ENCODE results near the gene DGKB.

DGKB gene

GRCh38 chr7:14902589-14903067 lies at the start of gene DGKB:
DGKB (minus strand) TSS chr7:14902751.
- DNase-seq: no peak

- DNase-seq: no peak
These were observed 47.5 kb upstream of the DGKB start for GRCh38 chr7:14950013-14950412.

GRCh38 chr7:14938181-14938580 lies 35.6 kb upstream of the DGKB start:
- no peak for DNase-seq

DNA sequence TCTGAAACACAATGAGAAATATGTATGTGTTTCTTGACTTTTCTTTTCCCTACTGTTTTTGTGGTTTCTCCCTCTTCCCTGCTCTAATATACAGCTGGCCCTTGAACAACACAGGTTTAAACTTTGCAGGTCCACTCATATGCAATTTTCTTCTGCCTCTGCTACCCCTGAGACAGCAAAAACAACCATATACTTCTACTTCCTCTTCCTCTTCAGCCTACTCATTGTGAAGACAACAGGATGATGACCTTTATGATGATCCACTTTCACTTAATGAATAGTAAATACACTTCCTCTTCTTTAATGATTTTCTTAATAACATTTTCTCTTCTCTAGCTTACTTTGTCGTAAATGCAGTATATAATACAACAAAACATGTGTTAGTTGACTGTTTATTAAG lies 35.0 kb upstream of the DGKB start:
- no peak for DNase-seq

DNA sequence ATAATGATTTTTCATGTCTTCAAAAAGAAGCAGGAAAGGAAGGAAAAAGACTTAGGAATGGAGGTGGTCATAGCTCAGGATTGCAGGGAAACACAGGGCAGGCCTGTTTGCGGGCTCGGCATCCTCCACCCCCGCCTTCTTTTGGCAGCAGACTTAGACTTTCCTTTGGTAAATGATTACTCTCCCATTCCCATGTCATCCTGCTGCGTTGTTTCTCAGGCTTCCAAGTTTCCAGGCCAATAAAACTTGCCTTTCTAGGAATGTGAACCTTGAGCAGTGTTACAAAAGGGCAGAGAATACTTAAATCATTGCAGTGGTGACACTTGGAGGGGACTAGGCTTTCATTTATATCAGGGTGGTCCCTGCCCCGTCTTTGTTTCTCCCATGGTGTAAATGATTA lies 34.0 kb upstream of the DGKB start:
- no peak for DNase-seq

- DNase-seq: no peak
These were observed 32.3 kb upstream of the DGKB start for GRCh38 chr7:14934839-14935238.

- DNase-seq: no peak
These were observed 29.1 kb upstream of the DGKB start for GRCh38 chr7:14931511-14932215.

DNA sequence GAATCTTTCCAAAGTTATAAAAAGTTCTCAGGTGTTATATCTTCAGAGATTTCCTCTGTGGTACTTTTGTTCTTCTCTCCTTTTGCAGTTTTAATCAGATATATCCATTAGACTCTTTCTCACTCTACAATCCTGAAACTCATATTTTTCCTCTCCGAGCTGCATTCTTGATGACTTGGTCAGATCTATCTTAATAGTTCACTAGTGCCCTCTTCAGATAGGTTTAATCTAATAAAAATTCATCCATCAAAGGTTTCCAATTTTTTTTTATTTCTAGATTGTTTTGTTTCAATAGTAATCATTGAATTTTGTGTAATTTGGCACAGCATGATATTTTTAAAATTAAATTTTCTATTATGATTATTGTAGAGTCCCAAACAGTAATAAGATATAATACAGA lies 21.8 kb upstream of the DGKB start:
- DNase-seq: no peak

DNA sequence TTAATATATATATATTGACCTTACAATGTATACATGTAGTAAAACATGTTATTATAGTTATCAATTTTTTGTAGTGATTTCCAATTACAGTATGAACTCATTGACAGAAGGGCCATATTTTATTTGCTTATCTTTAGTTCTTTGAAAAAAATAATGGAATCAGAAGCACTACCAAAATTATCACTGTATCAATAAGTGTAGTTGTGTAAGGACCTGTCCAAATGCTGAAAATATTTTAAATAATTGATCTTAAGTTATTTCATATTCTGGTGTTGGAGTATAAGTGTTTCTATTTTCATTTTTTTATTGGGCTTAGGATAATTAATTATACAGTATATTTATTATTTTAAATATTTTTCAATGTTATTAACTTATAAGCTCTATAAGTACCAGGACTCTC lies 8.5 kb upstream of the DGKB start:
- no peak for DNase-seq

DNA sequence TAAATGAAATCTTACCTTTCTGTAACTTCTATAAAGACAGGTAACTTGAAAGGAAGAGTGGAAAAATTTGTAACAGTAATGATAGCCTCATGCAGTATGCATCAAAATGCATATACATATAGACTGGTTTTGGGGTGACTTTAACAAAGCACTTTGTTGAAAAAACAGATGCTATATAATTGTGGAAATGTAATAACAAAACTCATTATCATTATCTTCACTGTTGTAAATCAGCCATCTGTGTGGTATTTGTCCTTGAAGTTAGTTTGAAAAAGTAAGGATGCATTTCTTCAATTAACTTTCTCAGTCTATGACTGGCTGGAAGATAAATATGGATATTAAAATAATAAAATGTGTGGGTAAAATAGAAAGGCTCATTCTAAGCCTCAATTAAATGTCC lies 6.1 kb upstream of the DGKB start:
- DNase-seq: no peak

DNA sequence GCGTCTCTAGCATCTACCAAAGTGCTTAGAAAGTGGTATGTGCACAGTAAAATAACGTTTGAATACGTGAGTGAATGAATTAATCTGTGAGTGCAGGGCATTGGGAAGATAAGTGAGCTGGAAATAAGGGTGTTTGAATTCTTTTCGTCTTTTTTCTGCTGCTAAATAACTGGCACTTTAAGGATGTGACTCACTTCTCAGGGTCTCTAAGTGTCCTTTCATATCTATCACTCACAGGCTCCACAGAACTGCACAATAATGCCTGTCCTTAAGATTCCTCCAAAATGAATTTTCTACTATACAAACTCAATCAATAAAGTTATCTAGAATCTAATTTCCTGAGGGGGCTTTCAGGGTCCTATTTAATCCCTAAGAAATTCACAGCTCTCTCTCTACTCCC lies 3.2 kb upstream of the DGKB start:
- no peak for DNase-seq

GRCh38 chr7:14900051-14900450 lies 2.5 kb downstream of the DGKB start:
- no peak for DNase-seq

GRCh38 chr7:14899030-14899429 lies 3.5 kb downstream of the DGKB start:
- no peak for DNase-seq

- DNase-seq: no peak
These were observed 6.1 kb downstream of the DGKB start for GRCh38 chr7:14896461-14896860.

GRCh38 chr7:14894826-14895225 lies 7.7 kb downstream of the DGKB start:
- DNase-seq: no peak

GRCh38 chr7:14892961-14893360 lies 9.6 kb downstream of the DGKB start:
- no peak for DNase-seq

DNA sequence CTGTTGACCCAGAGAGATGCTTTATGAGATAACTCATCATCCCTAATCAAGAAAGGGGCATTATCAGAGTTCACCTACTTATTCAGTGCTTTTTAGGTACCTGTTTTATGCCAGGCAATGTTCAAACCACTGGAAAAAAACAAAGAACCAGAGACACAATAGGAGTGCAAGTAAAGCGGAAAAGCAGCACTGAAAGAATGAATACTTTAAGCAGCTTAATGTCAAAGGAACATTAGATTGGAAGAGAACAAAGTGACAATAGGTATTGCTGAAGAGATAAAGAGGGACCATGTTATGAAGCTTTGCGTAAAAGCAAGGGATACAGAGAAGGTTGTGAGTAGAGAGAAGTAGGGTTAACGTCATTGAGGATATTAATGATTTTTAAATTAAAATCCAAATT lies 11.3 kb downstream of the DGKB start:
- no peak for DNase-seq

GRCh38 chr7:14888962-14889361 lies 13.6 kb downstream of the DGKB start:
- no peak for DNase-seq

GRCh38 chr7:14886533-14886932 lies 16.0 kb downstream of the DGKB start:
- no peak for DNase-seq

DNA sequence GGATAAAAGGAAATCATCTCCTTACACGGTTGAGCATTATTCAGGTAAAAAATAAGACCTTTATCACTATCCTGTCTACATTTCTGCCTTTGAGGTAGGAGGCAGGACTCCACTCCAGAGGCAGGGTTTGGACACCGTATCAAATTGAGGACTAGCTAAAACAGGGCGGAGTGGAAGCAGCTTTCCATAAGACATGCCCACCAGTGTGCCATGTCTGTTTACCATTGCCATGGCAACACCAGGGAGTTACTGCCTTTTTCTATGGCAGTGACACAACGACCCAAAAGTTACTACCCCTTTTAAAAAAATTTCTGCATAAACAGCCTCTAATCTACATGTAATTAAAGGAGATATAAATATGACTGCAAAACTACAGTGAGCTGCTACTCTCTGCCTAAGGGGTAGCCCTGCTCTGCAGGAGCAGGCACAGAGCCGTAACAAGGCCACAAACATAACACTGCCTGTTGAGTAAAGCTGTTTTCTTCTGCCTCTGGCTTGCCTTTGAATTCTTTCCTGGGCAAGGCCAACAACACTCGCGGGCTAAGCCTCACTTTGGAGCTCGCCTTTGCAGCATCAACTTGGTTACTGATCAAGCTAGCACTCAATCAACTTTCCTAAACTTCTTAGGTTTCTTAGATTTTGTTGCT lies 26.5 kb downstream of the DGKB start:
- no peak for DNase-seq

DNA sequence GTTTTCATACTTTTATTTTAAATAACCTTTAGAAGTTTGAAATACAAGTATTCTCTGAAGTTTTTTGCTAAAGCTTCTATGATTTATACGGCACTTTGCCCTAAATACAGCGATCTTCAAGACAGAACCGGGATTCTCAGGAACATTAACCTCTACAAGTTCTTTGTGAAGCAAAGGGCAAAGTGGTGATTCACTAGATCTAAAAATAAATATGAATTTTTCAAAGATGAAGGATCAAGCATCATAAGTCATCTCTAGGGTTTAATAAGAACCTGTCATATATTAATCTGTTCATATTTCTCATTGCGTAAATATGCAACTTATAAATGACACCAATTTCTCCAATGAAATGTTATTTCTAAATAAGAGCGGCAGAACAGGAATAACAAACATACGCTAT lies 30.7 kb downstream of the DGKB start:
- DNase-seq: no peak

DNA sequence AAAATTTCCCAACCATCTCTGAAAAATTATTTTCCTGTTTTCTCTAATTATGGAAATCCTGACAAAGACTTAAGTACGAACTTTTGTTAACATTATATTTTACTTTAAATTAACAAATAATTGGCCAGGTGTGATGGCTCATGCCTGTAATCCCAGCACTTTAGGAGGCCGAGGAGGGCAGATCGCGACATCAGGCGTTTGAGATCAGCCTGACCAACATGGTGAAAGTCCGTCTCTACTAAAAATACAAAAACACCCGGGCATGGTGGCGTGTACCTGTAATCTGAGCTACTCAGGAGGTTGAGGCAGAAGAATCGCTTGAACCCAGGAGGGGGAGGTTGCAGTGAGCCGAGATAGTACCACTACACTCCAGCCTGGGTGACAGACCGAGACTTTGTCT lies 32.2 kb downstream of the DGKB start:
- DNase-seq: no peak

- DNase-seq: no peak
These were observed 33.6 kb downstream of the DGKB start for GRCh38 chr7:14868937-14869336.

DNA sequence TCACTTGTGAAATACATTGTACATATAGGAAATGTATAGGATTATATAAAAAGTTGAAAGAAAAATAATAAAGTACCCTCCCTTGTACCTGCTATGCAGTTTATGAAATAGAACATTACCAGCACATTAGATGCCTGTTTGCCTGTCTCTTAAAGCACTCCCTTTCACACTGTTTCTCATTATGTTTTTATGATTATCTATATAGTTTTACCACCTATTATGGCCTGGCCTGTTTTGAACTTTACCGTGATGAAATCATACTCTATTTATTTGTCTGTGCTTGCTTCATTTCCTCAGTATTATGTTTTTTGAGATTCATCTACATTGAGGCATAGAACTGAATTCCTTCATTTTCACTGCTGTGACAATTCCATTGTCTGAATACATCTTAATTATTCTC lies 41.1 kb downstream of the DGKB start:
- no peak for DNase-seq

- no peak for DNase-seq
These were observed 43.3 kb downstream of the DGKB start for GRCh38 chr7:14859267-14859666.
